Measurements from ENCODE around the gene STX2. TPM values are rescaled to one million over a fixed set of nuclear protein-coding genes. Genes with fewer than 3 reads are reported as not detected.
A peak's percentile ranks its signal among the peaks of the same experiment; 100 is the strongest.
"Not testable (repeated sequence)": the region's sequence is repeated elsewhere in the genome, so short reads cannot be mapped to it uniquely, and the experiment has no call there.

Gene STX2
- total RNA-seq, result 10 to 100 TPM in 2 of 4 donors, 1 to 10 TPM in 2; 8.1 to 22.1 (median 9.7) TPM

DNA sequence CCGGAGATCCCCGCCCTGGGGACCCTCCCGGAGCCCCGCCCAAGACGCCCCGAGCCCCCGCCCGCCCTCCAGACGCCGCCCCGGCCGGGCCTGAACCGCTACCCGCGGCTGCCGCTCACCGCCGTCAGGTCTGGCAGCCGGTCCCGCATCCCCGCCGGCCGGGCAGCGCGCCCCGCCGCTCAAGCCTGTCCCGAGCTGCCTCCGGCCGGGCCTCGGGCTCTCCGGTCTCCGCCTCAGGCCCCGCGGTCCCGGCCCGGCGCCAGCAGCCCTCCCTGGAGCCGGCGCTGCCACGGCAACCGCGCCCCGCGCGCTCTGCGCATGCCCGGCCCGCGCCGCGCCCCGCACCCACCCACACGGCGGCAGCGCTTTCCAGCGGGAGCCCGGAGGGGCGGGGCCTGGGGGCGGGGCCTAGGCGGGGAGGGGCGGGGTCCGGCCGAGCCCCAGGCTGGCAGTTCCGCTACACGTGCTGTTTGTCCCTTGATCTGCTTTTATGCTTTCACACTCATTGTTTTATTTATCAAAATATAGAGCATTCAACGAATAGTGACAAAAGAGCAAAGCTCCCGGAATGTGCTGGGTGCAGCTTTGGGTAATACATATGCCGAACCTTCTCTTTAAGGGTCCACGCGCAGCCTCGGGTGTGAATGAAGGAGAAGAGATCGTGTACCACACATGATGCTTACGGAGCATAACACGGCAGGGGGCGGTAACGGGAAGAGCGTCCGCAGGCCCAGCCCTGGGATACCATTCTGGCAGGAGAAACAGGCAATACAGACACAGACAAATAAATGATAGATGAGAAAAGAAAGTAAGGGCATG lies at the start of gene STX2:
Gene STX2 (minus strand): TSS at position 300 of the 819 bp plus-strand sequence. CDS start 151 bp downstream, at position 149.
- 0% methylated on average over 41 of the region's 79 CpGs; no CpG with 5 or more reads in 1 of the 2 donors for WGBS, 2 donors (ENCODE audit: low coverage in 1 of 2)
- no peaks in the 10 kb centered on the region for H3K36me3 ChIP-seq
- peak; percentile 89 for DNase-seq
- intact Hi-C loops (cut with DNase I; ENCODE audit: low total_unique reads), result no loop called here
- H3K4me3 ChIP-seq, result peak within 1 kb of the TSS; percentile 60 to 85 (median 83)
- no peak for TF ChIP-seq POLR2AphosphoS5 (IDR thresholded peaks at IDR 0.05)
- TF ChIP-seq, protein P1, sequence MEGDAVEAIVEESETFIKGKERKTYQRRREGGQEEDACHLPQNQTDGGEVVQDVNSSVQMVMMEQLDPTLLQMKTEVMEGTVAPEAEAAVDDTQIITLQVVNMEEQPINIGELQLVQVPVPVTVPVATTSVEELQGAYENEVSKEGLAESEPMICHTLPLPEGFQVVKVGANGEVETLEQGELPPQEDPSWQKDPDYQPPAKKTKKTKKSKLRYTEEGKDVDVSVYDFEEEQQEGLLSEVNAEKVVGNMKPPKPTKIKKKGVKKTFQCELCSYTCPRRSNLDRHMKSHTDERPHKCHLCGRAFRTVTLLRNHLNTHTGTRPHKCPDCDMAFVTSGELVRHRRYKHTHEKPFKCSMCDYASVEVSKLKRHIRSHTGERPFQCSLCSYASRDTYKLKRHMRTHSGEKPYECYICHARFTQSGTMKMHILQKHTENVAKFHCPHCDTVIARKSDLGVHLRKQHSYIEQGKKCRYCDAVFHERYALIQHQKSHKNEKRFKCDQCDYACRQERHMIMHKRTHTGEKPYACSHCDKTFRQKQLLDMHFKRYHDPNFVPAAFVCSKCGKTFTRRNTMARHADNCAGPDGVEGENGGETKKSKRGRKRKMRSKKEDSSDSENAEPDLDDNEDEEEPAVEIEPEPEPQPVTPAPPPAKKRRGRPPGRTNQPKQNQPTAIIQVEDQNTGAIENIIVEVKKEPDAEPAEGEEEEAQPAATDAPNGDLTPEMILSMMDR (IDR thresholded peaks at IDR 0.05), result peak in 3 of 5 experiments; percentile 19 to 23 (median 21)
- H3K9me3 ChIP-seq, result no peaks in the 10 kb centered on the region
- peaks cover 0 to 18% (median 11%) of the 10 kb centered on the region in 4 donors for H3K4me1 ChIP-seq
- H3K27ac ChIP-seq, result peak within 1 kb of the TSS; percentile 68 to 82 (median 75)
- in situ Hi-C loops (cut with MboI; ENCODE audit: low pct_ligation_motif_present in 1 of 4, low pct_unique_long_range_greater_than_20kb in 1 of 4, low sequenced_read_pairs in 3 of 4), result no loop called here
- no peaks in the 10 kb centered on the region for H3K27me3 ChIP-seq

DNA sequence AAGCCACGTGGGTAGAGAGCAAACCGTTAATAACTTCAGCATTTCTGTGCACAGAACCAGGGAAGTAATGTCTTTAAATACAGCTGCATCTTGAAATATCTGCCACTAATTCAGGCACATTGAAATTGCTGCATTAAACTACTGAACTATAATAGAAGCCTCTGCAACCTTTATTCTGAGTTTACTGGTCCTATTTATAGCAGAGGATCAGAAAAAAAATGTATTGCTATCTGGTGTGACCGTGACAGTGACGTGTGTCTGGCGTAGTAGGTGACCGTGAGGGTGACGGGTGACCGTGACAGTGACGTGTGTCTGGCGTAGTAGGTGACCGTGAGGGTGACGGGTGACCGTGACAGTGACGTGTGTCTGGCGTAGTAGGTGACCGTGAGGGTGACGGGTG lies 48.1 kb upstream of the STX2 start:
- intact Hi-C loops (cut with DNase I; ENCODE audit: low total_unique reads); in situ Hi-C loops (cut with MboI; ENCODE audit: low pct_ligation_motif_present in 1 of 4, low pct_unique_long_range_greater_than_20kb in 1 of 4, low sequenced_read_pairs in 3 of 4): not testable (repeated sequence)
- 74 to 85% methylated on average over 2 to 11 of the region's 17 CpGs for WGBS, 2 donors (ENCODE audit: low coverage in 1 of 2)

DNA sequence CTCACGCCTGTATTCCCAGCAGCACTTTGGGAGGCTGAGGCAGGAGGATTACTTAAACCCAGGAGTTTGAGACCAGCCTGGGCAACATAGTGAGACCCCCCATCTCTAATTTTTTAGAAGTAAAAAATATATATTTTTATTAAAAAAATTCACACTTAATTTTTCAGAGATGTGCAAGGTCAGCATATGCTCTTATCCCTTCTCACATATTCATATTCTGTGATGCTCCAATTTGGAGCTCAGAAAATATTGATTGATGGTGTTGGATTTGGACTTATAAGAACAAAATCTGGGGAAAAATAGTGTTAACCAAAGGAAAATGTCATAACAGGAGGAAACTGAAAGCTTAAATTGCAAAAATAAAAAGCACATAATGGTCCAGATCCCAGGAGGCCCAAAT lies 42.5 kb upstream of the STX2 start:
- Histone ChIP-seq H3K27ac (no peak overlapping the region), H3K4me3 (no peak overlapping the region), H3K36me3 (peaks cover 0 to 4% (median 1%) of the 10 kb centered on the region in 4 donors), H3K9me3 (no peaks in the 10 kb centered on the region), H3K27me3 (no peaks in the 10 kb centered on the region), H3K4me1 (no peaks in the 10 kb centered on the region)
- 78 to 86% methylated on average over 1 of the region's 1 CpG for WGBS, 2 donors (ENCODE audit: low coverage in 1 of 2)
- in situ Hi-C loops (cut with MboI; ENCODE audit: low pct_ligation_motif_present in 1 of 4, low pct_unique_long_range_greater_than_20kb in 1 of 4, low sequenced_read_pairs in 3 of 4) (no loop called here), intact Hi-C loops (cut with DNase I; ENCODE audit: low total_unique reads) (no loop called here)
- DNase-seq, result no peak
- no peak for TF ChIP-seq POLR2AphosphoS5 (IDR thresholded peaks at IDR 0.05)
- no peak for TF ChIP-seq EP300 (IDR thresholded peaks at IDR 0.05; ENCODE audit: low read depth)
- TF ChIP-seq, protein P1 (IDR thresholded peaks at IDR 0.05), result no peak
- TF ChIP-seq POLR2A (IDR thresholded peaks at IDR 0.05), result no peak

More for the DNA sequence above, 48.1 kb upstream of the STX2 start:
- not testable (repeated sequence) for H3K4me3 ChIP-seq, H3K9me3 ChIP-seq, H3K36me3 ChIP-seq, H3K27ac ChIP-seq, H3K4me1 ChIP-seq, DNase-seq, H3K27me3 ChIP-seq

DNA sequence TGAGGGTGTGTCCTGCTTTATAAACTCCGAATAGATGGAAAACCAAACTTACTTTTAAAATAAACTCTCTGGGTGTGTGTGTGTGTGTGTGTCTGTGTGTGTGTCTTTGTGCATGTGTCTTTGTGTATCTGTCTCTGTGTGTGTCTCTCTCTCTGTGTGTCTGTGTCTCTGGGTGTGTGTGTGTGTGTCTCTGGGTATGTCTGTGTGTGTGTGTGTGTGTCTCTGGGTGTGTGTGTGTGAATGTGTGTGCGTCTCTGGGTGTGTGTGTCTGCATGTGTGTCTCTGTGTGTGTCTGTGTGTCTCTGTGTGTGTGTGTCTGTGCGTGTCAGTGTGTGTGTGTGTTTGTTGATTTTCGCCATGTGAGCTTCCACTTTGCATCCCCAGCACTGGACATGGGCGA lies 42.0 kb upstream of the STX2 start:
- Histone ChIP-seq H3K36me3 (peaks cover 0 to 9% (median 4%) of the 10 kb centered on the region in 4 donors), H3K27me3 (no peaks in the 10 kb centered on the region), H3K4me3 (no peak overlapping the region), H3K27ac (no peak overlapping the region), H3K9me3 (no peaks in the 10 kb centered on the region), H3K4me1 (no peaks in the 10 kb centered on the region)
- TF ChIP-seq EP300 (IDR thresholded peaks at IDR 0.05; ENCODE audit: low read depth) (no peak), POLR2A (IDR thresholded peaks at IDR 0.05) (no peak), POLR2AphosphoS5 (IDR thresholded peaks at IDR 0.05) (no peak)
- TF ChIP-seq, protein P1 (IDR thresholded peaks at IDR 0.05), result no peak
- in situ Hi-C loops (cut with MboI; ENCODE audit: low pct_ligation_motif_present in 1 of 4, low pct_unique_long_range_greater_than_20kb in 1 of 4, low sequenced_read_pairs in 3 of 4) (no loop called here), intact Hi-C loops (cut with DNase I; ENCODE audit: low total_unique reads) (no loop called here)
- DNase-seq, result no peak
- WGBS, 2 donors (ENCODE audit: low coverage in 1 of 2), result 43 to 74% methylated on average over 1 to 5 of the region's 5 CpGs
